Measurements from ENCODE around the gene SH3PXD2A.
"Not testable (repeated sequence)": the region's sequence is repeated elsewhere in the genome, so short reads cannot be mapped to it uniquely, and the experiment has no call there.

The SH3PXD2A gene

DNA sequence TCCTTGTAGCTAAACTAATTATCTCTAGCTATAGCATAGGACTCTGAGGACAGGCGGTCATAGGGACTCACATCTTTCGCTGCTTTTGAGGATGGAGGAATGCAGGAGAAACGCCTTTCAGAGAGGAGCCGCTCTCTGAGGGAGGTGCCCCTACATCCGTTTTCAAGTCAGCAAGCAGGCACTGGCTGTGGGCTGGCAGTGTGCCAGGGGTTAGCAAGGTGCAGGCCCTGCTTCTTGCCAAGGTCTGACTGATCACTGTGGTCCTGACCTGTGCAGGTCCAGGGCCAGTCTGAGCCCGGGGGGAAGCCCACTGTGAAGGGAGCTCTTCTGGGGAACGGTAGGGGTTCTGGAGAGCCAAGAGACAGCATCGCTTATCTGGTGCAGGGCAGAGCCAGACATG lies 89.4 kb downstream of the SH3PXD2A start:
- DNase-seq (ENCODE audit: low spot score), result no peak

- DNase-seq (ENCODE audit: low spot score), result no peak
These were observed 90.2 kb downstream of the SH3PXD2A start for GRCh38 chr10:103765168-103765567.

GRCh38 chr10:103764296-103765088 lies 90.9 kb downstream of the SH3PXD2A start:
- no peak for DNase-seq (ENCODE audit: low spot score)

- peak; percentile 61 for DNase-seq (ENCODE audit: low spot score)
These were observed 91.8 kb downstream of the SH3PXD2A start for GRCh38 chr10:103763374-103764202.

GRCh38 chr10:103762916-103763315 lies 92.5 kb downstream of the SH3PXD2A start:
- DNase-seq (ENCODE audit: low spot score), result no peak

DNA sequence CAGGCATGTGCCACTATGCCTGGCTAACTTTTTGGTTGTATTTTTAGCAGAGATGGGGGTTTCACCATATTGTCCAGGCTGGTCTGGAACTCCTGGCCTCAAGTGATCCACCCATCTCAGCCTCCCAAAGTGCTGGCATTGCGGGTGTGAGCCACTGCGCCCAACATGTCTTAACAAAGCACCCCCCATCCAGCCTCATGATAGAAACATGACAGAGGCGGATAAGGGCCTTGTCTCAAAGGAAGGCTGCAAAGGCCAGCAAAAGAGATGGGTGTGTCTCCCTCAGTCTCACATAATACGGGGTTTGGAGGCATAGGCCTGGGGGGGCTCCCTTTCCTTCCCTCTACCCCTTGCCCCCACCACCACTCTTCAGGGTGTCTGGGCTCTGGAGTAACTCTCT lies 93.2 kb downstream of the SH3PXD2A start:
- DNase-seq (ENCODE audit: low spot score), result no peak

DNA sequence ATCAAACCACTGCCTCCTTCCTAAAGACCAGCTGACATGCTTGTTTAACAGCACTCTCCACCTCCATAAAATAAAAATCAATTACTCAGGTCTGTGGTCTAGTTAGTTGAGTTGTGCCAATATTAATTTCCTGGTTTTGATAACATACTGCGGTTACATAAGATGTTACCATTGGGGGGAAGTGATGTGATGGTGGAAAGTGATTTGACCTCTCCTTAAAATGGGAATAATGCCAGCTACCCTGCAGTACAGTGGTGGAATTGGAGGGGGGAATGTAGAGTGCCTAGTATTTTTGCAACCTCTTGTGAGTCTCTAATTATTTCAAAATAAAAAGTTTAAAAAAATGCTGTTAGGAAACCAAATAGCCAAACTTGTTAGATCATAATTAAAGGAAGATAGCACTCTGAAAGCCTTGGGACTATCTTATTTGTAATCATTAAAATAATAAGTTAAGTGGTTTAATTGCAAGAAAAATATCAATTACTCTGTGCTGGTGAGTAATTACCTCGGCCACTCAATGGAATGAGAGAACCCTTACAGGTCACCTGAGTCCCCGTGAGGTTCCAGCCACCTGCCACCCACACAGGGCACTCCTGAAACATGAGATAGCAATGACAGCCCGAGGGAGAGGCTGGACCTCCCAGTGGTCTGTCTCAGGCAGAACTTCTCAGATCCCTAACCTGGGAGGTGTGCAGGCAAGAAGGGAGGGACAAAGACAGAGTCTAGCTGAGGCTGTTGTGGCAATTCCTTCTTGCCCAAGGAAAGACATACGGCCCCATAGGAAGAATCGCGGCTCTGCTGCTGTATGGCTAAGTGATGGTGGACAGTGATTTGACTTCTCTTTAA lies 94.1 kb downstream of the SH3PXD2A start:
- DNase-seq (ENCODE audit: low spot score), result no peak

DNA sequence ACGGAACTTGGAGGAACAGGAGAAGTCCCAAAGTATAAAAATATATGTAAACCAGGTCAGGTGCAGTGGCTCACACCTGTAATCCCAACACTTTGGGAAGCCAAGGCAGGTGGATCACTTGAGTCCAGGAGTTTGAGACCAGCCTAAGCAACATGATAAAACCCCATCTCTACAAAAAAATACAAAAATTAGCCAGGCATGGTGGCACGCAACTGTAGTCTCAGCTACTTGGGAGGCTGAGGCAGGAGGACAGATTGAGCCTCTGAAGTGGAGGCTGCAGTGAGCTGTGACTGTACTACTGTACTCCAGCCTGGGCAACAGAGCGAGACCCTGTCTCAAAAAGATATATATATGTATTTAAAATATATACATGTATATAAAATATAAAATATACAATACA lies 95.1 kb downstream of the SH3PXD2A start:
- DNase-seq (ENCODE audit: low spot score), result not testable (repeated sequence)

DNA sequence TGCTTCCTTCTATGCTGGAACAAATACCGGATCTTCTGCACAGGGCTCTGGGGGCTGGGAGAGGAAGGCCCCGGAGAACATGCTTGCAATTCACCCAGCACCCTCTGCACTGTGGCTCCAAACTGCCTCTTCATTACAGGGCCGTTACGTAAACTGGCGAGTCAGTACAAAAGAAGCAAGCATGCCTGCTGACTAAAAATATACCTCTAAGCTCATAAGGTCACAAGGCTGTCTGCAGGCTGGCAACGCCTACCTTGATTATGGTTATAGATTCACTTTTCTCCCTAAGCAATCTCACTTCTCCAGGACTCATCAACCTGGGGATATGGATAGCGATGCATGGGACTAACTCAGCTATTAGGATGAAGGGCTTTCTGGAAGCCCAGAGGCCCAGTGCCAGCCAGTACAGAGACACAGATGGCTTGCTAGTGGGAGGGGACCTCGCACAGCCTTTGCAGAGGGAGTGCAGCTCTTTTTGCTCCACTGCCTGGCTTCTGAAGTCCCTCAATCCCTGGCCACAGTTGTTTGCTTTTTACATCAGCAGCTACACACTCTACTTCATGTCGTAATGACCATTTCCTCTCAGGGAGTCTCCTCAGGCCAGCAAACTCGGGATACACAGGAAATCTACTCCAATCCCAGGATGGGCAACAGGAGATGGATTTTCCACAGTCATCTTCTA lies 96.1 kb downstream of the SH3PXD2A start:
- DNase-seq (ENCODE audit: low spot score), result peak; percentile 81

DNA sequence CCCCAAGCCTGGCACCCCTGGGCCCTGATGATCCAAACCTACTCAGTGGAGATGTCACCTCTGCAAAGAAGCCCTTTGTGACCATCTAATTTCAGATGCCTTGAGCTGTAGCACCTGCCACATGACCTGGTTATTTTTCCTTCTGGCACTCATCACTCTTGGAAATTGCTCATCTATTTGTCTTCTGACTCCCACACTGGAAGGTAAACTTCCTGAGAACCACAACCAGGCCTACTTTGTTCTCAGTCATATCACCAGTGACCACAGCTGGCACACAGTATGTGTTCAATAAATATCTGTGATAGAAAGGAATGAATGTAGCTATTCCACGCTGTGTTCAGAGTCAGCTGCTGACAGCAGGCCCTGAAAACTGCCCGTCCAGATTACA lies 97.1 kb downstream of the SH3PXD2A start:
- no peak for DNase-seq (ENCODE audit: low spot score)

DNA sequence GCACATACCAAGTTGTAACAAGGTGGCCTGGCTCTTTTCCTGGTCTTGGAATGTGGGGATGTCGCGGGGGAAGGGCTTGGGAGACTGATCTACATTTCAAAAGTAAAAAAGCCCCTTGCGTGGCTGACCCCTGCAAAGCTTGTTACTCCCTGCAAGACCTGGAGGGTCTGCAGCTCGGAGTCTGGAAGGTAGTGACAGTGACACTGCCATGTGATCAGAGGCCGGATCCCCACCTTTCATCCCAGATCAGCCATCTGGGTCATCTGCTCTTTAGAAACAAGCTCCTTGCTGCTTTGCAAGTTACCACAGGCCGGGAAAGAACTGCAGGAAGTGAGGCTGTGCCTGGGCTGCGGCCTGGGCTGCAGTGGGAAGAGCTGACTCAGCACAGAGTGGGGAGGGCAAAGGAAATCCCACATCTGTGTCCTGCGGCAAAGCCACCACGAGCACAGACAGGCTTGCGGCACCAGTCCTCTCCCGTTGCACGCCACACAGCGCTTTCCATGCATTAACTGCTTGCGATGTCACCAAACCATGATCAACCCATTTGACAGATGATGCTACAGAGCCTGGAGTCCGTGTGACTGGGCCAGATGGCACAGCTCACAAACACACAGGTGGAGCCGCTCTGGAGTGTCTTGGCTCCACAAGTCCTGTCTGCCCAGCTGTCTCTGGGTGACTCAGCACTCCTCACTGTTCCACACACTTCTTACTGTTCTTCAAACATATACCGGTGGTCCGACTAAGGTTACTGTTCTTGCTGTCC lies 97.7 kb downstream of the SH3PXD2A start:
- peak; percentile 57 for DNase-seq (ENCODE audit: low spot score)

GRCh38 chr10:103756277-103756869 lies 99.0 kb downstream of the SH3PXD2A start:
- DNase-seq (ENCODE audit: low spot score), result no peak

DNA sequence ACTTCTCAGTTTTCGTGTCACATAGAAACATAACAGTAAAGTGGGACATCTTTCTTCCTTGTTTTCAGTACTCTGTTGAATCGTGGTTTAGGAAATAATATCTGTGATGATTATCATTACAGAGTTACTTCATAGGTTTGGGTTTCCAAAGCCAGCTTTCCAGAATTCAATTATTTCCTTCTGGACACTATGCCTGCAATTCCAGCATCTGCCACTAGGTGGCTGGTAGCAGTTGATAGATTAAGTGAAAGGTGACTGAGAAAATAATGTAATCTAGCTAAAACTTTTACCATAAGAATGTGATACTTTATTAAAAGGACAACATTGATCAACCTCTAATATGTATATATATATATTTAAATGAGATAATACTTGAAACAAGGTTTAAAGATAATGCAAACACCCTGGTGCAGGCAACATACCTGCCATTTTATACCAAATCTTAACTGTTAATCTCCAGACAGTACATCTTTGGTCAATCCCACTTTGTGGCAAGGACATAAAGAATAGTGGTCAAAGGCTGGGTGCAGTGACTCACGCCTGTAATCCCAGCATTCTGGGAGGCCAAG lies 102.6 kb downstream of the SH3PXD2A start:
- no peak for DNase-seq (ENCODE audit: low spot score)

GRCh38 chr10:103751667-103752290 lies 103.6 kb downstream of the SH3PXD2A start:
- DNase-seq (ENCODE audit: low spot score), result no peak

GRCh38 chr10:103750836-103751235 lies 104.5 kb downstream of the SH3PXD2A start:
- DNase-seq (ENCODE audit: low spot score), result no peak

GRCh38 chr10:103749779-103750178 lies 105.6 kb downstream of the SH3PXD2A start:
- DNase-seq (ENCODE audit: low spot score), result no peak

- DNase-seq (ENCODE audit: low spot score), result no peak
These were observed 107.4 kb downstream of the SH3PXD2A start for GRCh38 chr10:103748020-103748419.

- DNase-seq (ENCODE audit: low spot score), result no peak
These were observed 108.0 kb downstream of the SH3PXD2A start for GRCh38 chr10:103747193-103747865.

GRCh38 chr10:103746598-103746997 lies 108.8 kb downstream of the SH3PXD2A start:
- no peak for DNase-seq (ENCODE audit: low spot score)
